ENCODE data around the gene SMIM30.

GRCh38 chr7:113076703-113077102 is 41.7 kb downstream of the SMIM30 start:
- TF ChIP-seq CTCF (IDR thresholded peaks at IDR 0.05; ENCODE audit: poor library complexity) (no peak), EZH2 (IDR thresholded peaks at IDR 0.05; ENCODE audit: borderline replicate concordance) (no peak)

Measured in hepatocyte (in vitro differentiated cells).